Measurements from ENCODE around the gene AFAP1.
"Not testable (repeated sequence)": the region's sequence is repeated elsewhere in the genome, so short reads cannot be mapped to it uniquely, and the experiment has no call there.

The AFAP1 gene

DNA sequence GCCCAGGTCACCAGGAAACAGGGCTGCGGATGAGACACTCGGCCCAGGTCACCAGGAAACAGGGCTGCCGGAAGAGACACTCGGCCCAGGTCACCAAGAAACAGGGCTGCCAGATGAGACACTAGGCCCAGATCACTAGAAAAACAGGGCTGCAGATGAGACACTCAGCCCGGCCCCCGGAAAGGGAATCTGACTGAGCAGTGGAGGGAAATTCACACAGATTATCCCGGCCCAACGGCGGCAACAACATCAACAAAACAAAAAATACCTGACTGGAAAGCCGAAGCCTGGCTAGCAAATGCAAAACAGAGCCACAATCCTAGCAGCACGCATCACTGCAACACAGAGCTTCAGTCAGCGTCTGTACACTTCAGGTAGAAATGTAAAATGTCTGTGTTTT, 20.7 kb downstream of the AFAP1 start:
- DNase-seq, result no peak
- H3K4me3 ChIP-seq (ENCODE audit: low read depth, low read length), result no peak overlapping the region
- H3K36me3 ChIP-seq, result peaks cover 33% of the 10 kb centered on the region
- TF ChIP-seq, protein P1, sequence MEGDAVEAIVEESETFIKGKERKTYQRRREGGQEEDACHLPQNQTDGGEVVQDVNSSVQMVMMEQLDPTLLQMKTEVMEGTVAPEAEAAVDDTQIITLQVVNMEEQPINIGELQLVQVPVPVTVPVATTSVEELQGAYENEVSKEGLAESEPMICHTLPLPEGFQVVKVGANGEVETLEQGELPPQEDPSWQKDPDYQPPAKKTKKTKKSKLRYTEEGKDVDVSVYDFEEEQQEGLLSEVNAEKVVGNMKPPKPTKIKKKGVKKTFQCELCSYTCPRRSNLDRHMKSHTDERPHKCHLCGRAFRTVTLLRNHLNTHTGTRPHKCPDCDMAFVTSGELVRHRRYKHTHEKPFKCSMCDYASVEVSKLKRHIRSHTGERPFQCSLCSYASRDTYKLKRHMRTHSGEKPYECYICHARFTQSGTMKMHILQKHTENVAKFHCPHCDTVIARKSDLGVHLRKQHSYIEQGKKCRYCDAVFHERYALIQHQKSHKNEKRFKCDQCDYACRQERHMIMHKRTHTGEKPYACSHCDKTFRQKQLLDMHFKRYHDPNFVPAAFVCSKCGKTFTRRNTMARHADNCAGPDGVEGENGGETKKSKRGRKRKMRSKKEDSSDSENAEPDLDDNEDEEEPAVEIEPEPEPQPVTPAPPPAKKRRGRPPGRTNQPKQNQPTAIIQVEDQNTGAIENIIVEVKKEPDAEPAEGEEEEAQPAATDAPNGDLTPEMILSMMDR (IDR thresholded peaks at IDR 0.05; ENCODE audit: low read depth, low read length), result no peak
- peaks cover 18% of the 10 kb centered on the region for H3K4me1 ChIP-seq
- H3K9me3 ChIP-seq, result no peaks in the 10 kb centered on the region; the same call in 1 of the 2 replicates
- H3K27me3 ChIP-seq, result no peaks in the 10 kb centered on the region

DNA sequence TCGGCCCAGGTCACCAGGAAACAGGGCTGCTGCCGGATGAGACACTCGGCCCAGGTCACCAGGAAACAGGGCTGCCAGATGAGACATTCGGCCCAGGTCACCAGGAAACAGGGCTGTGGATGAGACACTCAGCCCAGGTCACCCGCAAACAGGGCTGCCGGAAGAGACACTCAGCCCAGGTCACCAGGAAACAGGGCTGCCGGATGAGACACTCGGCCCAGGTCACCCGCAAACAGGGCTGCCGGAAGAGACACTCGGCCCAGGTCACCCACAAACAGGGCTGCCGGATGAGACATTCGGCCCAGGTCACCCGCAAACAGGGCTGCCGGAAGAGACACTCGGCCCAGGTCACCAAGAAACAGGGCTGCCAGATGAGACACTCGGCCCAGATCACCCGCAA, 21.5 kb downstream of the AFAP1 start:
- Histone ChIP-seq H3K4me1 (peaks cover 22% of the 10 kb centered on the region), H3K36me3 (peaks cover 34% of the 10 kb centered on the region)
- not testable (repeated sequence) for DNase-seq; H3K27me3 ChIP-seq; H3K9me3 ChIP-seq; H3K4me3 ChIP-seq (ENCODE audit: low read depth, low read length)

DNA sequence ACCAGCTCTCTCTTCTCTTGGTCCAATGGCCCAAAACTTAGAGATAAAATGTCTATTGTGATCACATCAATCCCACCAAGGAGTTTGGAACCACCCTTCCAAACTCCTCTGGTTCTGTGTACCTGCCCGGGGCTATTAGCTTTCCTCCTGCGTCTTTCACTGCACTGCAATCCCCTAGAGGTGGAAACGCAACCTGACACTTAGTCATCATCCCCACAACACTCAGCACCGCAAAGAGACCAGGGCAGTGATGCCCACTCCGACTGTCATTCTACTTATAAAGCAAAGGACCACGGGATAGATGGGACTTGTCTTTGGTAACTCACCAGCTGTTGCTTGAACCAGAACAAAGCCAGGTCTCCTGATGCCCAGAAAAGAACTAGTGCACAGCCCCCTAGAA, 22.0 kb downstream of the AFAP1 start:
- DNase-seq, result no peak
- Histone ChIP-seq H3K36me3 (peaks cover 32% of the 10 kb centered on the region), H3K27me3 (no peaks in the 10 kb centered on the region), H3K4me1 (peaks cover 25% of the 10 kb centered on the region), H3K9me3 (no peaks in the 10 kb centered on the region), H3K4me3 (ENCODE audit: low read depth, low read length) (no peak overlapping the region)
- TF ChIP-seq, protein P1 (IDR thresholded peaks at IDR 0.05; ENCODE audit: low read depth, low read length), result peak; percentile 28; the same call in 1 of the 2 replicates

DNA sequence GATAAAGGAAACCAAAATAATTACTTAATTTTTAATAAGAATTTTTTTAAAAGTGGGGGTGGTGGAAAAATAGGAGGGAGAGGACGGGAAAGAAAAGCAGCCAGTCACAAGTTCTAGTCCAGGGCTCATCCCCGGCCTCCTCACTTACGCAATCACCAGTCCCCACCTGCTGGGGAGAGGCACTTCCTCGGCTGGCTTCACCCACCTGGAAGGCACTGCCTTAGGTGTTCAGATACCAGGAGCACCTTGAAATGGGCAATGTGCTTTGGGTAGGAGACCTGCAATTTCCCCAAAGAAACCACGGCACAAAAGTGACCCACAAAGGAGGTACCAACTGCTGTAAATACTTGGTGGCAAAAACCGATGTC, 23.8 kb downstream of the AFAP1 start:
- no peaks in the 10 kb centered on the region for H3K27me3 ChIP-seq
- H3K9me3 ChIP-seq, result no peaks in the 10 kb centered on the region
- peaks cover 34% of the 10 kb centered on the region for H3K4me1 ChIP-seq
- no peak overlapping the region for H3K4me3 ChIP-seq (ENCODE audit: low read depth, low read length)
- no peak for DNase-seq
- TF ChIP-seq, protein P1 (IDR thresholded peaks at IDR 0.05; ENCODE audit: low read depth, low read length), result no peak
- peaks cover 32% of the 10 kb centered on the region for H3K36me3 ChIP-seq

DNA sequence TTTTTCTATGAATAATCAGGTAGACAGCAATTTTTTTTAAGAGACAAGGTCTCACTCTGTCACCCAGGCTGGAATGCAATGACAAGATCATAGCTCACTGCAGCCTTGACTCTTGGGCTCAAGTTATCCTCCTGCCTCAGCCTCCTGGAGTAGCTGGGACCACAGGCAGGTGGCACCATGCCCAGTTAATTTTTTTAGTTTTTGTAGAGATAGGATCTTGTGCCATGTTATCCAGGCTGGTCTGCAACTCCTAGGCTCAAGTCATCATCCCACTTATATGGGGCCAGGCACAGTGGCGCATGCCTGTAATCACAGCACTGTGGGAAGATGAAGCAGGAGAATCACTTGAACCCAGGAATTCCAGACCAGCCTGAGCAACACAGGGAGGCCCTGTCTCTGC, 26.8 kb downstream of the AFAP1 start:
- Histone ChIP-seq H3K36me3 (peaks cover 19% of the 10 kb centered on the region), H3K27me3 (no peaks in the 10 kb centered on the region), H3K9me3 (no peaks in the 10 kb centered on the region), H3K4me1 (peaks cover 61% of the 10 kb centered on the region), H3K4me3 (ENCODE audit: low read depth, low read length) (no peak overlapping the region)
- TF ChIP-seq, protein P1 (IDR thresholded peaks at IDR 0.05; ENCODE audit: low read depth, low read length), result no peak
- no peak for DNase-seq

DNA sequence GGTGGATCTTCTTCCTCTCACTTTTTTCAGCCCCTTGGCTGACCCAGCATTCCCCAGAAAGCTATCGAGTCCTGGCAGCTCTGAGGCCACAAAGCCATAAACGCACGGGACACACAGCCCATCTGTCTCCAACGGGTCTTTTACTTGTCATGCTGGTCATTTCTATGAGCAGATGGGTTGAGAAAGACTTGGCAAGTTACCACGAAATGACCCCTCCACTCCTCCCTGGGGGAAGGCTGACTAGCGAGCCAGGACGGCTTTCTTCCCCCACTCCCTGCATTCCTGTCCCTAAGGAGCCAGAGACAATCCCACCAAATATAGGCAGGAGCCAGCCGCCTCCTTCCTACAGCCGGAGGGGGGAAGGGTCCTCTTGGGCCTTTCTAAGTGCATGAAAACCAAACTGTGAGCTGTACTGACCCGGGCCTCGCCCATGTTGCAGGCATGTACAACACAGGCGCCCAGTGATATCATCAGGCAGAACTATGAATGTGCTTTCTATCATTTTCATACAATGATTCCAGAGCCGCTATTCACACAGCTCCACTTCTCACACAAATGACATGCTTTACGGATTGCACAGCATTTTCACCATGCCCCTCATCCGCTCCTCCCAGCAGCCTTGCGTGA, 28.6 kb downstream of the AFAP1 start:
- peak; percentile 84 for DNase-seq
- H3K36me3 ChIP-seq, result peaks cover 14% of the 10 kb centered on the region
- H3K27me3 ChIP-seq, result no peaks in the 10 kb centered on the region
- H3K9me3 ChIP-seq, result no peaks in the 10 kb centered on the region
- H3K4me1 ChIP-seq, result peaks cover 60% of the 10 kb centered on the region
- TF ChIP-seq, protein P1 (IDR thresholded peaks at IDR 0.05; ENCODE audit: low read depth, low read length), result no peak
- H3K4me3 ChIP-seq (ENCODE audit: low read depth, low read length), result peak overlapping the region; percentile 11

All from BE2C (cell line).